Body of pancreas (tissue), 4 donors: ENCODE measurements around the gene G3BP1.

Experiments
- CTCF ChIP-seq, 7 experiments: fragments of 450-650 bp in 4 of 7; fragments of 200-600 bp in 3 of 7; sonication (generic) in 3 of 7; IDR thresholded peaks; one replicate each; pipeline ENCODE4 v1.5.1; 2016 to 2019; ENCODE audit warnings: antibody characterized with exemption in 7 of 7
- POLR2A ChIP-seq, 3 donors: fragments of 450-650 bp; IDR thresholded peaks; one replicate each; pipeline ENCODE4 v1.6.1; 2016; ENCODE audit warnings: antibody characterized with exemption in 3 of 3, mild to moderate bottlenecking in 2 of 3

DNA sequence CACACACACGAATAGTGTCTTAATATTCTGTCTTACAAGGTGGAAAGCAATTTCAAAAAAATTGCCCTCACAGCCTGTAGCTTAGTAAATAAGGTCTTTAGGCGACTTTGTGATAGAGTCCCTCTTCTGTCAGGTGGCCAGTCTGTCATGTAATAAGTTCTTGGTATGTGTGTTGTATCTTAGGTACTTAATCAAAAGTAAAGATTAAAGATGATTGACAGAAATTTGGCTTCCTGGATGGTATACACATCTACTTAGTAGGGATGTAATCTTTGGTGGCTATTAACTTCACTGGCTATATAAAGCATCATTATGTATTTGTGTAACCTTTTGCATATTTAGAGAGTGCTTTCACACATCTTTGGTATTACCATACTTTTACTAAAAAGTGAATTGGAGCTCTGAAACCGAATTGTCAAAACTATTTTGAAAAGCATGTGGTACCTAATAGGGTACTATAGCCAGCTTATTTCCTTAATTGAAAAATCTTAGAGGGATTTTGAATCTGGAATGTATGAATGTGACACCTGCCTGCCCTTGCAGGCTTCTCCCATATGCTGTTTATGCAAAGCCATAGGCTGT is 3.4 kb downstream of the G3BP1 start:
- TF ChIP-seq CTCF (IDR thresholded peaks at IDR 0.05) (no peak), POLR2A (IDR thresholded peaks at IDR 0.05) (no peak)
